BLaER1 (cell line): ENCODE data around the gene HS3ST6.
"Not testable (repeated sequence)": the region's sequence is repeated elsewhere in the genome, so short reads cannot be mapped to it uniquely, and the experiment has no call there.

Experiments
- H3K27ac ChIP-seq: shearing (Covaris generic); formaldehyde crosslinking; 2 replicates; pipeline ENCODE4 v1.8.1; 2022
- H3K27me3 ChIP-seq: shearing (Covaris generic); formaldehyde crosslinking; 2 replicates; pipeline ENCODE4 v1.8.1; 2022
- H3K36me3 ChIP-seq: shearing (Covaris generic); formaldehyde crosslinking; 2 replicates; pipeline ENCODE4 v1.8.1; 2022
- H3K4me1 ChIP-seq: shearing (Covaris generic); formaldehyde crosslinking; 2 replicates; pipeline ENCODE4 v1.8.1; 2022
- H3K4me2 ChIP-seq: shearing (Covaris generic); formaldehyde crosslinking; 2 replicates; pipeline ENCODE4 v1.8.1; 2022
- H3K4me3 ChIP-seq: shearing (Covaris generic); formaldehyde crosslinking; 2 replicates; pipeline ENCODE4 v1.8.1; 2022
- H3K9ac ChIP-seq: shearing (Covaris generic); formaldehyde crosslinking; 2 replicates; pipeline ENCODE4 v1.8.1; 2022
- H3K9me3 ChIP-seq: shearing (Covaris generic); formaldehyde crosslinking; 2 replicates; pipeline ENCODE4 v1.8.1; 2022
- H4K20me1 ChIP-seq: shearing (Covaris generic); formaldehyde crosslinking; 2 replicates; pipeline ENCODE4 v1.8.1; 2022
- Cebpa-rat ChIP-seq: shearing (Covaris generic); IDR thresholded peaks from 2 replicates; pipeline ENCODE4 v1.8.1; 2022

HS3ST6 gene

GRCh38 chr16:1884155-1884760 is 34.0 kb downstream of the HS3ST6 start:
- no peak overlapping the region for H3K27ac ChIP-seq
- H3K4me2 ChIP-seq = no peak overlapping the region
- H4K20me1 ChIP-seq = no peaks in the 10 kb centered on the region
- no peak overlapping the region for H3K9ac ChIP-seq
- no peaks in the 10 kb centered on the region for H3K36me3 ChIP-seq
- H3K9me3 ChIP-seq = no peaks in the 10 kb centered on the region
- peak; percentile 61; the same call in 1 of the 2 replicates for TF ChIP-seq Cebpa-rat
- H3K27me3 ChIP-seq = no peaks in the 10 kb centered on the region
- no peaks in the 10 kb centered on the region for H3K4me1 ChIP-seq
- H3K4me3 ChIP-seq = no peak overlapping the region

DNA sequence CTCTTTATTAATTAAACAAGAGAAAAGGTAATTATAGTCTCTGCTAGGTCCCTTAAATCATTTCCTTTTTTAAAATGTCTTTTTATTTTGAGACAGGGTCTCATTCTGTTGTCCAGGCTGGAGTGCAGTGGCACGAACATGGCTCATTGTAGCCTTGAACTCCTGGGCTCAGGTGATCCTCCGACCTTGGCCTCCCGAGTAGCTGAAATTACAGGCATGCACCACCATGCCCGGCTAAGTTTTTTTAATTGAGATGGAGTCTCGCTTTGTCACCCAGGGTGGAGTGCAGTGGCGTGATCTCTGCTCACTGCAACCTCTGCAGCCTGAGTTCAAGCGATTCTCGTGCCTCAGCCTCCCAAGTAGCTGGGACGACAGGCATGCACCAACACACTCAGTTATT is 37.0 kb downstream of the HS3ST6 start:
- H4K20me1 ChIP-seq = not testable (repeated sequence)

DNA sequence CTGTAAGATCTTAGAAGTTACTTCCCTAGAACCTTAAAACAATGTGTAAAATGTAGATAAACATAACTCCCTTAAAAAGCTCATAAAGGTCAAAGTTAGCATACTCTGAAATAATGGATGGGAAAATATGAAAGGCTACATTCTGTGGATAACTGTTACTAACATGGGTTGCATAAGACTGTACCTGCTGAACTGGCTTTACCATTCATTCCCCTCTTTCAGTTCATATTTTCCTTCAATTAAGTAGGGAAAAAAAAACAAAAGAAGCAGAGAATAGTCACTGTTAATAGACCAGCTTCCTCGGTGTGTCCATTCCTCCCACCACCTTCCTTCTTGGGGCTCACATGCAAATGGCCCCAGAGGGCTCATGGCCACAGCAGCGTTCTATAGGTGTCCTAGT is 38.7 kb downstream of the HS3ST6 start:
- no peaks in the 10 kb centered on the region for H3K36me3 ChIP-seq
- no peak overlapping the region for H3K9ac ChIP-seq
- H3K4me3 ChIP-seq = no peak overlapping the region
- no peaks in the 10 kb centered on the region for H3K9me3 ChIP-seq
- no peaks in the 10 kb centered on the region for H3K4me1 ChIP-seq
- no peaks in the 10 kb centered on the region for H4K20me1 ChIP-seq
- no peaks in the 10 kb centered on the region for H3K27me3 ChIP-seq
- TF ChIP-seq Cebpa-rat = no peak
- H3K4me2 ChIP-seq = no peak overlapping the region
- H3K27ac ChIP-seq = no peak overlapping the region

More for the DNA sequence above, 37.0 kb downstream of the HS3ST6 start:
- not testable (repeated sequence) for H3K27ac ChIP-seq, H3K4me3 ChIP-seq, H3K9ac ChIP-seq, H3K4me2 ChIP-seq, H3K4me1 ChIP-seq, H3K27me3 ChIP-seq, H3K36me3 ChIP-seq, H3K9me3 ChIP-seq

- Histone ChIP-seq H4K20me1 (no peaks in the 10 kb centered on the region), H3K36me3 (no peaks in the 10 kb centered on the region), H3K27ac (no peak overlapping the region), H3K4me1 (no peaks in the 10 kb centered on the region), H3K9ac (no peak overlapping the region), H3K9me3 (no peaks in the 10 kb centered on the region), H3K4me2 (no peak overlapping the region), H3K27me3 (no peaks in the 10 kb centered on the region), H3K4me3 (no peak overlapping the region)
- TF ChIP-seq Cebpa-rat = no peak
These were observed 40.0 kb downstream of the HS3ST6 start for GRCh38 chr16:1878256-1878655.

GRCh38 chr16:1877804-1878203 is 40.4 kb downstream of the HS3ST6 start:
- no peaks in the 10 kb centered on the region for H3K27me3 ChIP-seq
- no peaks in the 10 kb centered on the region for H3K4me1 ChIP-seq
- no peak overlapping the region for H3K4me2 ChIP-seq
- H4K20me1 ChIP-seq = no peaks in the 10 kb centered on the region
- H3K9ac ChIP-seq = no peak overlapping the region
- TF ChIP-seq Cebpa-rat = no peak
- no peaks in the 10 kb centered on the region for H3K9me3 ChIP-seq
- H3K27ac ChIP-seq = no peak overlapping the region
- H3K4me3 ChIP-seq = no peak overlapping the region
- H3K36me3 ChIP-seq = no peaks in the 10 kb centered on the region

DNA sequence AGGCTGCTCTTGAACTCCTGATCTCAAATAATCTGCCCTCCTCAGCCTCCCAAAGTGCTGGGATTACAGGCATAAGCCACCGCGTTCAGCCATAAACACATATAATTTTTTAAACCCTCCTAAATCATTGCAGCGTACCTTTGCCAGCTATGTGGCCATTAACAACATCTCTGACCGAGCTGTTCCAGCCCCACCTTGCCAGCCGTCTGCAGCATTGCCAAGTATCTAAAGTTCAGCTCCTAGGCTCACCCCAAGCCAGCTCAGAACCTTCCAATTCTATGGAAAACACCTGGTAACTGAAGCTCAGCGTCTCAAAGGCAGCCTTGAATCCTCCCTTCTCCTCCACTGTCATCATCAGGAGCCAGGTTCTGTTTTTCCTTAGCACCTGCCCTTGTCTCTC is 41.1 kb downstream of the HS3ST6 start:
- no peaks in the 10 kb centered on the region for H3K36me3 ChIP-seq
- no peaks in the 10 kb centered on the region for H3K9me3 ChIP-seq
- no peak overlapping the region for H3K4me2 ChIP-seq
- no peak overlapping the region for H3K27ac ChIP-seq
- H3K4me1 ChIP-seq = no peaks in the 10 kb centered on the region
- H3K9ac ChIP-seq = no peak overlapping the region
- no peak for TF ChIP-seq Cebpa-rat
- H4K20me1 ChIP-seq = no peaks in the 10 kb centered on the region
- H3K27me3 ChIP-seq = no peaks in the 10 kb centered on the region
- no peak overlapping the region for H3K4me3 ChIP-seq

DNA sequence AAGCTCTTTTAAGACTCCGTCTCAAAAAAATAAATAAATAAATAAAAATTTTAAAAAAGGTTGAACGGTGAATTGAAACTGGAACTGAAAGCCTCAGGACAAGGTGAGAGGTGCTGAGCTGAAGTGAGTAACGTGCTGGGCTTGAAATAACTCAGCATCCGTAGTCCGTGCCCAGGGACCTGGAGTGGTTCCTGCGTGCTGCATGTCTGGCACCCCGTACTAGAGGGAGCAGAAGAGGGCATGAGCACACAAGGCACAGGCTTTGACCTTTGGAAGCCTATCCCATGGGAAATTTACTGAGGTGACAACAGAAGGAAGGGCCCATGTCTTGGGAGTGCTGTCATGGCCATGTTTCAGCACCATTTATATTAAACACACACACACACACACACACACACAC is 41.7 kb downstream of the HS3ST6 start:
- Histone ChIP-seq H3K27me3 (no peaks in the 10 kb centered on the region), H3K4me3 (no peak overlapping the region), H3K9me3 (no peaks in the 10 kb centered on the region), H3K4me1 (no peaks in the 10 kb centered on the region), H3K9ac (no peak overlapping the region), H4K20me1 (no peaks in the 10 kb centered on the region), H3K4me2 (no peak overlapping the region), H3K27ac (no peak overlapping the region), H3K36me3 (no peaks in the 10 kb centered on the region)
- TF ChIP-seq Cebpa-rat = no peak

DNA sequence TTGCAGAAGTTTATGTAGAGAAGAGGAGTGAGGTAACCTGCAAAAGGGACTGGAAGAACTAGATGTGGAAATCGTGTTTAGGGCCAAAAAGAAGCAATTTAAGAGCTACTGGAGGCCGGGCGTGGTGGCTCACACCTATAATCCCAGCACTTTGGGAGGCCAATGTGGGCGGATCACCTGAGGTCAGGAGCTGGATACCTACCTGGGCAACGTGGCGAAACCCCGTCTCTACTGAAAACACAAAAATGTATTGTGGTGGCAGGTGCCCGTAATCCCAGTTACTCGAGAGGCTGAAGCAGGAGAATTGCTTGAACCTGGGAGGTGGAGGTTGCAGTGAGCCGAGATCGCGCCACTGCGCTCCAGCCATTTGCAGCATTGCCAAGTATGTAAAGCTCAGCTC is 42.1 kb downstream of the HS3ST6 start:
- not testable (repeated sequence) for H3K4me3 ChIP-seq, H3K27ac ChIP-seq, H4K20me1 ChIP-seq, H3K9ac ChIP-seq, H3K36me3 ChIP-seq, H3K9me3 ChIP-seq, H3K27me3 ChIP-seq, H3K4me1 ChIP-seq, H3K4me2 ChIP-seq

- TF ChIP-seq Cebpa-rat = no peak
- no peaks in the 10 kb centered on the region for H3K4me1 ChIP-seq
- H3K27me3 ChIP-seq = no peaks in the 10 kb centered on the region
- H3K9ac ChIP-seq = no peak overlapping the region
- no peaks in the 10 kb centered on the region for H4K20me1 ChIP-seq
- H3K36me3 ChIP-seq = no peaks in the 10 kb centered on the region
- H3K9me3 ChIP-seq = no peaks in the 10 kb centered on the region
- no peak overlapping the region for H3K4me3 ChIP-seq
- no peak overlapping the region for H3K27ac ChIP-seq
- no peak overlapping the region for H3K4me2 ChIP-seq
These were observed 43.4 kb downstream of the HS3ST6 start for GRCh38 chr16:1874854-1875253.

GRCh38 chr16:1871974-1872635 is 46.1 kb downstream of the HS3ST6 start, which contains the start of gene MEIOB:
Gene MEIOB (minus strand): TSS chr16:1872164. CDS start chr16:1868175, 3,989 bp downstream.
- Histone ChIP-seq H3K27me3 (no peaks in the 10 kb centered on the region), H3K36me3 (no peaks in the 10 kb centered on the region), H3K9me3 (no peaks in the 10 kb centered on the region), H3K9ac (no peak within 1 kb of the TSS), H3K4me3 (no peak within 1 kb of the TSS), H4K20me1 (no peaks in the 10 kb centered on the region), H3K27ac (no peak within 1 kb of the TSS), H3K4me1 (no peaks in the 10 kb centered on the region), H3K4me2 (no peak within 1 kb of the TSS)
- TF ChIP-seq Cebpa-rat = no peak
